Lower leg skin (tissue), 4 donors: ENCODE data around the gene APOC1. TPM values are rescaled to one million over a fixed set of nuclear protein-coding genes. Genes with fewer than 3 reads are reported as not detected.
A peak's percentile ranks its signal among the peaks of the same experiment; 100 is the strongest.
"Not testable (repeated sequence)": the region's sequence is repeated elsewhere in the genome, so short reads cannot be mapped to it uniquely, and the experiment has no call there.

Experiments used
- DNase-seq, 2 donors: peaks; one replicate each; pipeline ENCODE4 v3.0.0-alpha.2; 2019; ENCODE audit warnings: low spot score in 2 of 2
- H3K4me3 ChIP-seq: fragments of 200-600 bp; sonication (generic); 2 replicates; pipeline ENCODE4 v1.5.1; 2017; ENCODE audit warnings: mild to moderate bottlenecking, low read depth; ENCODE audit not compliant: poor library complexity, severe bottlenecking
- POLR2A ChIP-seq, 2 donors: fragments of 450-650 bp; IDR thresholded peaks; one replicate each; pipeline ENCODE4 v1.6.1; 2016 to 2017; ENCODE audit warnings: antibody characterized with exemption in 2 of 2, mild to moderate bottlenecking in 1 of 2, moderate library complexity in 1 of 2
- WGBS, 2 donors: methylation state at CpG; one replicate each; pipeline ENCODE4 v1.1.5; 2018; 5-methylcytosine and 5-hydroxymethylcytosine counted together
- intact Hi-C: fragments of 100-400 bp; cut with DNase I; formaldehyde crosslinking; loops from one replicate; pipeline ENCODE4 v1.15.0; 2023; ENCODE audit warnings: low total_unique reads
- total RNA-seq, 4 donors: library from RNA; depleted of rRNA; stranded (reverse); fragments of >200 nt; gene quantifications; one replicate each; pipeline ENCODE4 v1.1.0, GENCODE V29; 2016
- TF ChIP-seq, protein P1 (sequence below), 3 donors: fragments of 450-650 bp; IDR thresholded peaks; one replicate each; pipeline ENCODE4 v1.5.1; 2016; ENCODE audit warnings: antibody characterized with exemption in 3 of 3, mild to moderate bottlenecking in 3 of 3, moderate library complexity in 2 of 3

Gene APOC1
- total RNA-seq, result 10 to 100 TPM; 17.1 to 35.5 (median 28.8) TPM

DNA sequence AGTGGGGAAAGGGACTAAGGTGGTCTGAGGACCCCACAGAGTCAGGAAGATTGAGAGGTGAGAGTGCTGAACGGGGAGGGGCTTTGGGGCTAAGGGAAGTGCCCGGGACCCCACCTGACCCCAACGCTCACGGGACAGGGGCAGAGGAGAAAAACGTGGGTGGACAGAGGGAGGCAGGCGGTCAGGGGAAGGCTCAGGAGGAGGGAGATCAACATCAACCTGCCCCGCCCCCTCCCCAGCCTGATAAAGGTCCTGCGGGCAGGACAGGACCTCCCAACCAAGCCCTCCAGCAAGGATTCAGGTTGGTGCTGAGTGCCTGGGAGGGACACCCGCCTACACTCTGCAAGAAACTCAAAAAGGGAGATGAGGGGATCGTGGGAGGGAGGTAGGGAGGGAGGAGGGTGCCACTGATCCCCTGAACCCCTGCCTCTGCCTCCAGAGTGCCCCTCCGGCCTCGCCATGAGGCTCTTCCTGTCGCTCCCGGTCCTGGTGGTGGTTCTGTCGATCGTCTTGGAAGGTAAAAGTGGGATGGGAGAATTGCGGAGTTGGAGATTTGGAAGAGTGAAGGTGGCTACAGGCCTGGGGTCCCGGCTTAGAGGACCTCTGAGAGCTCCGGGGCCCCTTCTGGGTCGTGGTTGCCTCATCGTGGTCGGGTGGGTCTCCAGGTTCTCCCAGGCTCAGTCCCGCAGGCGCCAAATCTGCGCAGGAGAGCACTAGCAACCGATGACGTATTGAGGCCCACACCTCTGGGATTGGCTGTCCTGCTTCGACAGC is at the start of gene APOC1:
APOC1 (plus strand) TSS at position 176 of the 774 bp plus-strand sequence; CDS start at position 460, 284 bp downstream.
- H3K4me3 ChIP-seq, result peak within 1 kb of the TSS; percentile 17
- 9 to 10% methylated on average over 28 of the region's 28 CpGs for WGBS, 2 donors
- intact Hi-C loops, result not testable (repeated sequence)
- DNase-seq, result peak; percentile 85 to 97

DNA sequence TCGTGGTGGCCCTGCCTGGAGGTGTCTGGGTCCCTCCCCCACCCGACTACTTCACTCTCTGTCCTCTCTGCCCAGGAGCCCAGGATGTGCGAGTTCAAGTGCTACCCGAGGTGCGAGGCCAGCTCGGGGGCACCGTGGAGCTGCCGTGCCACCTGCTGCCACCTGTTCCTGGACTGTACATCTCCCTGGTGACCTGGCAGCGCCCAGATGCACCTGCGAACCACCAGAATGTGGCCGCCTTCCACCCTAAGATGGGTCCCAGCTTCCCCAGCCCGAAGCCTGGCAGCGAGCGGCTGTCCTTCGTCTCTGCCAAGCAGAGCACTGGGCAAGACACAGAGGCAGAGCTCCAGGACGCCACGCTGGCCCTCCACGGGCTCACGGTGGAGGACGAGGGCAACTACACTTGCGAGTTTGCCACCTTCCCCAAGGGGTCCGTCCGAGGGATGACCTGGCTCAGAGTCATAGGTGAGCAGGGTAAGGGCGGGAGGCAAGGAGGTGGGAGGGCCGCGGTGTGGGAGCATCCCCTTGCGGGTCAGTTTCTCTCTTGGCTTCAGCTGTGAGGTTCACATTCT is 49.1 kb upstream of the APOC1 start:
- no peak overlapping the region for H3K4me3 ChIP-seq
- WGBS, 2 donors, result 87 to 94% methylated on average over 25 to 27 of the region's 27 CpGs
- intact Hi-C loops, result no loop called here
- DNase-seq, result no peak
- TF ChIP-seq POLR2A (IDR thresholded peaks at IDR 0.05), result no peak
- TF ChIP-seq, protein P1, sequence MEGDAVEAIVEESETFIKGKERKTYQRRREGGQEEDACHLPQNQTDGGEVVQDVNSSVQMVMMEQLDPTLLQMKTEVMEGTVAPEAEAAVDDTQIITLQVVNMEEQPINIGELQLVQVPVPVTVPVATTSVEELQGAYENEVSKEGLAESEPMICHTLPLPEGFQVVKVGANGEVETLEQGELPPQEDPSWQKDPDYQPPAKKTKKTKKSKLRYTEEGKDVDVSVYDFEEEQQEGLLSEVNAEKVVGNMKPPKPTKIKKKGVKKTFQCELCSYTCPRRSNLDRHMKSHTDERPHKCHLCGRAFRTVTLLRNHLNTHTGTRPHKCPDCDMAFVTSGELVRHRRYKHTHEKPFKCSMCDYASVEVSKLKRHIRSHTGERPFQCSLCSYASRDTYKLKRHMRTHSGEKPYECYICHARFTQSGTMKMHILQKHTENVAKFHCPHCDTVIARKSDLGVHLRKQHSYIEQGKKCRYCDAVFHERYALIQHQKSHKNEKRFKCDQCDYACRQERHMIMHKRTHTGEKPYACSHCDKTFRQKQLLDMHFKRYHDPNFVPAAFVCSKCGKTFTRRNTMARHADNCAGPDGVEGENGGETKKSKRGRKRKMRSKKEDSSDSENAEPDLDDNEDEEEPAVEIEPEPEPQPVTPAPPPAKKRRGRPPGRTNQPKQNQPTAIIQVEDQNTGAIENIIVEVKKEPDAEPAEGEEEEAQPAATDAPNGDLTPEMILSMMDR (IDR thresholded peaks at IDR 0.05), result no peak

DNA sequence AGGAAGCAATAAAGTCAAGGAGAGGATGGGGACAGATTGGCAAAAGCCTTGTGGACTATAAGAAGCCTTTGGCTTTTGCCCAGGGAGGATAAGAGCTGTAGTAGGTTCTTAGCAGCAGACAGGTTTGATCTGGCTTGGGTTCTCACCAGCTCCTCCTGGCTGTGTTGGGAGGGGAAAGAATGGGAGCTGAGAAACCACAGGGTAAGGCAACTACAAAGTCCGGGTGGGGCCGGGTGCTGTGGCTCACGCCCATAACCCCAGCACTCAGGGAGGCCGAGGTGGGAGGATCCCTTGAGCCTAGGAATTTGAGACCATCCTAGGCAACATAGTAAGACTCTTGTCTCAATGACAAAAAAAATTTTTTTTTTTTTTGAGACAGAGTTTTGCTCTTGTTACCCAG is 47.7 kb upstream of the APOC1 start:
- no peak overlapping the region for H3K4me3 ChIP-seq
- DNase-seq, result no peak
- intact Hi-C loops, result no loop called here
- WGBS, 2 donors, result 79 to 81% methylated on average over 4 of the region's 4 CpGs
- TF ChIP-seq, protein P1 (IDR thresholded peaks at IDR 0.05), result no peak
- no peak for TF ChIP-seq POLR2A (IDR thresholded peaks at IDR 0.05)

DNA sequence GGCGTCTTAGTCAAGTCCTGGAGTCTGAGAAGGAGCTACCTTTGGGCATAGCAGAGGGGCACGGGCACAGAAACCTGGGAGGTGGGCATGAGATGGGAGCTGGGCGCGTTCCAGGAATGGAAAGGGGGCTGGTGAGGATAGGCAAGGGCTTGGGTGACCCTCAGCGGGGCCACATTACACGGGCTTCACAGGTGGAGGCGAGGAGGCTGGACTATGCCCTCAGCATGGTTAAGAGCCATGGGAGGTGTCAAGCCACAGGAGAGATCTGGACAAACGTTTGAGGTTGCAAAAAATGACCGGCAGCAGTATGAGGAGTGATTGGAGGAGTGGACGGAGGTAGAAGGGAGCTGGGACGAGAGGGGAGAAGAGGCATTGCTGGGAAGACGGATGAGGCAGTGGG is 46.8 kb upstream of the APOC1 start:
- TF ChIP-seq POLR2A (IDR thresholded peaks at IDR 0.05), result no peak
- TF ChIP-seq, protein P1 (IDR thresholded peaks at IDR 0.05), result no peak
- intact Hi-C loops, result no loop called here
- no peak overlapping the region for H3K4me3 ChIP-seq
- WGBS, 2 donors, result 89 to 92% methylated on average over 12 of the region's 12 CpGs
- no peak for DNase-seq

DNA sequence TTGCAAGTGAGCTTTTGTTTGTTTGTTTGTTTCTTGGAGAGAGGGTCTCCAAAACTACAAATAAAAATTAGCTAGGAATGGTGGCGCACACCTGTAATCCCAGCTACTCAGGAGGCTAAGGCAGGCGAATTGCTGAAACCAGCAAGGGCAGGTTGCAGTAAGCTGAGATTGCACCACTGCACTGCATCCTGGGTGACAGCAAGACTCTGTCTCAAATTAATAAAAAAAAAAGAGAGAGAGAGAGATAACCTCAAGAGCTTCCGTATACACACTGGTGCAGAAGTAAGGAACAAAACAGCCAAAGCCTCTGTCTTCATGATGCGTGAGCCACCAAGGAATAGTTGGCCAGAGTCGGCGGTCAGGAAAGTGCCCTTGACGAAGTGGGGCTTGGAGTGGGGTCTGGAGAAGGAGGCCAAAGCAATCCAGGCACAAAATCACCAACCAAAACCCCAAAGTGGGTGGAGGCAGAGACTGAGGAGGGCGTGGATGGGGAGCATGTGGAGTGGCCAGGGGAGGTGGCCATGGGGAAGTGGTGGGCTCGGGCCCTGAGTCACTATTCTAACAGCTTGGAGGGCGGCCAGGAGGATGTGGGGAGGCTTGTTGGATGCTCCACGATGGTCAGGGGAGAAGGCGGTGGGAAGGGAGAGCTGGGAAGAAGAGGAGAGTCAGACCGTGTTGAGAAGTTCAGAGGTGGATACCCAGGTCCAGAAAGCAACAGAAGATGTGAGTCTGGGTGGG is 44.5 kb upstream of the APOC1 start:
- WGBS, 2 donors, result 71 to 73% methylated on average over 13 of the region's 13 CpGs
- peak in 1 of 2 donors; percentile 56 for DNase-seq
- H3K4me3 ChIP-seq, result no peak overlapping the region
- intact Hi-C loops, result no loop called here
- TF ChIP-seq POLR2A (IDR thresholded peaks at IDR 0.05), result no peak
- TF ChIP-seq, protein P1 (IDR thresholded peaks at IDR 0.05), result no peak

DNA sequence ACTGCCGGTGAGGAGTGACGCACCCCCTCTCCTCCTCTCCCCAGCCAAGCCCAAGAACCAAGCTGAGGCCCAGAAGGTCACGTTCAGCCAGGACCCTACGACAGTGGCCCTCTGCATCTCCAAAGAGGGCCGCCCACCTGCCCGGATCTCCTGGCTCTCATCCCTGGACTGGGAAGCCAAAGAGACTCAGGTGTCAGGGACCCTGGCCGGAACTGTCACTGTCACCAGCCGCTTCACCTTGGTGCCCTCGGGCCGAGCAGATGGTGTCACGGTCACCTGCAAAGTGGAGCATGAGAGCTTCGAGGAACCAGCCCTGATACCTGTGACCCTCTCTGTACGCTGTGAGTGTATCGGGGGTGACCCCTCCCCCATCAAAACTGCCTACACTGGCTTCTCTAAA is 42.6 kb upstream of the APOC1 start:
- intact Hi-C loops, result no loop called here
- no peak overlapping the region for H3K4me3 ChIP-seq
- WGBS, 2 donors, result 90 to 92% methylated on average over 14 of the region's 14 CpGs
- no peak for DNase-seq
- TF ChIP-seq, protein P1 (IDR thresholded peaks at IDR 0.05), result no peak
- TF ChIP-seq POLR2A (IDR thresholded peaks at IDR 0.05), result no peak
